Parathyroid adenoma (tissue), 2 donors: ENCODE results near the gene NOP14.

ENCODE experiments used
- H2AFZ ChIP-seq: fragments of 300-600 bp; sonication (generic); one replicate; pipeline ENCODE4 v1.7.0; 2017; ENCODE audit warnings: antibody characterized with exemption, mild to moderate bottlenecking
- H3K27ac ChIP-seq: fragments of 300-600 bp; sonication (generic); one replicate; pipeline ENCODE4 v1.7.0; 2017
- H3K27me3 ChIP-seq: fragments of 300-600 bp; sonication (generic); one replicate; pipeline ENCODE4 v1.7.0; 2017; ENCODE audit warnings: low read length; ENCODE audit not compliant: control insufficient read depth, insufficient read depth
- H3K36me3 ChIP-seq: fragments of 300-600 bp; sonication (generic); one replicate; pipeline ENCODE4 v1.7.0; 2017; ENCODE audit warnings: low read length; ENCODE audit not compliant: control insufficient read depth, insufficient read depth
- H3K4me1 ChIP-seq: fragments of 300-600 bp; sonication (generic); one replicate; pipeline ENCODE4 v1.7.0; 2017; ENCODE audit warnings: control low read depth
- H3K4me2 ChIP-seq: fragments of 300-600 bp; sonication (generic); one replicate; pipeline ENCODE4 v1.7.0; 2017; ENCODE audit warnings: low read length
- H3K4me3 ChIP-seq: fragments of 300-600 bp; sonication (generic); one replicate; pipeline ENCODE4 v1.7.0; 2017; ENCODE audit warnings: low read depth, low read length
- H3K79me2 ChIP-seq: fragments of 300-600 bp; sonication (generic); one replicate; pipeline ENCODE4 v1.7.0; 2017; ENCODE audit warnings: control low read depth
- H3K9ac ChIP-seq: fragments of 300-600 bp; sonication (generic); one replicate; pipeline ENCODE4 v1.7.0; 2017; ENCODE audit warnings: mild to moderate bottlenecking
- H3K9me3 ChIP-seq: fragments of 300-600 bp; sonication (generic); one replicate; pipeline ENCODE4 v1.7.0; 2017; ENCODE audit warnings: low read length; ENCODE audit not compliant: control insufficient read depth
- CTCF ChIP-seq: fragments of 300-600 bp; sonication (generic); IDR thresholded peaks from one replicate; pipeline ENCODE4 v1.7.0; 2017; ENCODE audit warnings: antibody characterized with exemption, mild to moderate bottlenecking
- donor health status: primary hyperparathyroidism.

The NOP14 gene

DNA sequence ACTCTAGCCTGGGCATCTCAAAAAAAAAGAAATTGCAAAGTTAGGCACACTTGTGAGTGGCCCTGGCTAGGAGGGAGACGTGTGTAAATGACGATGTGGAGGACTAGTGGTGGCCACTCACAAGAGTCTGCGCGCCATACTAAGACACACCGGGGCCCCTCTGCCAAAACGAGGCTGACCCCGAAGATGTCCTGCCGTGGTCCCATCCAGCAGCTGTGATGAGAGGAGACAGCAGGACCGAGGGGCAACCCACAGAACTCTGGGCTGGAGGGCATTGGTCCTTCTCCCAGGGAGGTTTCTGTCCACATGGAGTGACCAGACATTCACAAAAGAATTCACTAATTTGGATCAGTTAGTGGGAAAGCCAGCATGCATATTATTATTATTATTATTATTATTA is 47.4 kb downstream of the NOP14 start:
- Histone ChIP-seq H3K36me3 (no peaks in the 10 kb centered on the region), H3K9me3 (no peaks in the 10 kb centered on the region), H3K4me3 (no peak overlapping the region), H3K4me2 (no peak overlapping the region), H3K79me2 (peaks cover 8% of the 10 kb centered on the region), H3K4me1 (no peaks in the 10 kb centered on the region), H3K27ac (no peak overlapping the region), H3K9ac (no peak overlapping the region), H3K27me3 (no peaks in the 10 kb centered on the region), H2AFZ (no peak overlapping the region)
- no peak for TF ChIP-seq CTCF

DNA sequence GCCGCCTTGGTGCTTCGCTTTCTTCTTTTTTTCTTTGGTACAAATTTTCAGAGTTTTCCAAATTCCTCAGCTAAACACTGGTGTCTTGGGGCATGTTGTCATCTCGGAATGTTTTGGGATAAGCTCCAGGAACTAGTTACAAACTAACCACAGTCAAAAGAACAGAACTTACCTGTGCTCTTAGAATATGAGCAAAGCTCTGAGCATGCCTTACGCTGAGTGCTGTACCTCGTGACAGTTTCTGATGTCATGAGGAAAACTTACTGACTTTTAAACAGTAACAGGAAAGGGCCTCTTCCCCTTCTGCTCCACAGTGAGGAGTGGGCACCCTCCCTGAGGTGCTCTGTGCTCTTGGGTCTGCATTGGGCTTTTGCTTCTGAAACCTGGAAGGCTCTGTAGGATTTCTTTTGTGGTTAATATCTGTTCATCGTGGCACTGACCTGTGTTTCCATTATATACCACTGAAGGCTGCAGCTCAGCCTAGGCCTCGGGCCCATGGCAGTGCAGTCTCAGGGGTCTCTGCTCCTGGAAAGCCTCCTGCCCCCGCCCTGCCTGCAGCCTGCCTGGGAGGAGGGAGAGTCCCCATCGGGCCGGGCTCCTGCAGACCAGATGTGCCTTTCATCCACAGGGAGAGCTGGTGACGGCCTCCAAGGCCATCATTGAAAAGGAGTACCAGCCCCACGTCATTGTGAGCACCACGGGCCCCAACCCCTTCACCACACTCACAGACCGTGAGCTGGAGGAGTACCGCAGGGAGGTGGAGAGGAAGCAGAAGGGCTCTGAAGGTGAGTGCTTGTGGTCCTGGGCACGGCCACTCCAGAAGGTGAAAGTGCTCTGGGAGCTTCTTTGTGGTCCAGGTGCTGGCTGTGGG is 48.7 kb downstream of the NOP14 start:
- Histone ChIP-seq H3K9me3 (no peaks in the 10 kb centered on the region), H2AFZ (no peak overlapping the region), H3K9ac (no peak overlapping the region), H3K4me3 (no peak overlapping the region), H3K36me3 (no peaks in the 10 kb centered on the region), H3K4me1 (no peaks in the 10 kb centered on the region), H3K27ac (no peak overlapping the region), H3K4me2 (no peak overlapping the region), H3K27me3 (no peaks in the 10 kb centered on the region), H3K79me2 (peaks cover 5% of the 10 kb centered on the region)
- no peak for TF ChIP-seq CTCF

GRCh38 chr4:2913168-2913567 is 50.0 kb downstream of the NOP14 start:
- no peak overlapping the region for H3K4me2 ChIP-seq
- no peaks in the 10 kb centered on the region for H3K4me1 ChIP-seq
- H3K4me3 ChIP-seq, result no peak overlapping the region
- H3K79me2 ChIP-seq, result peaks cover 5% of the 10 kb centered on the region
- H3K27me3 ChIP-seq, result no peaks in the 10 kb centered on the region
- H3K36me3 ChIP-seq, result no peaks in the 10 kb centered on the region
- TF ChIP-seq CTCF, result no peak
- H3K9ac ChIP-seq, result no peak overlapping the region
- H3K9me3 ChIP-seq, result no peaks in the 10 kb centered on the region
- H3K27ac ChIP-seq, result no peak overlapping the region
- no peak overlapping the region for H2AFZ ChIP-seq

DNA sequence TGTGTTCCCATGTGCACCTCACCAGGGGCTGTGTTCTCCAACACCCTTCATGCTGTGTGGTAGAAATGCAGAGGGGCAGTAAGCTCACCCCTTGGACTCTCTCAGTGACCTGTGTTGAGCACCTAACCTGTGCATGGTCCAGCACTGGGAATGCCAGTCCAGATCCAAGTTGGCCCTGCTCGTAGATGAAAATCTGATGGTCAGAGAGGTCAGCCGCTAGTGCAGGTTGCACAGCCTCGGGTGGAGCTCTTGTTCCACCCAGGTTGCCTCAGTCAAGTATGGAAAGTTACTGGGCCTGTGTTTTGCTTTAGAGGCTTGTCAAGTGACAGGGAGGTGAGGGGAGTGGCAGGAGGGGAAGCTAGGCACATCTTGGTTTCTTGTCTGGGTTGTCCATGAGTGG is 51.3 kb downstream of the NOP14 start:
- Histone ChIP-seq H3K4me2 (no peak overlapping the region), H3K79me2 (peaks cover 5% of the 10 kb centered on the region), H3K9ac (no peak overlapping the region), H3K4me1 (no peaks in the 10 kb centered on the region), H3K9me3 (no peaks in the 10 kb centered on the region), H3K36me3 (no peaks in the 10 kb centered on the region), H3K27me3 (no peaks in the 10 kb centered on the region), H2AFZ (no peak overlapping the region), H3K27ac (no peak overlapping the region), H3K4me3 (no peak overlapping the region)
- no peak for TF ChIP-seq CTCF

GRCh38 chr4:2910409-2910808 is 52.8 kb downstream of the NOP14 start:
- H3K79me2 ChIP-seq, result peaks cover 5% of the 10 kb centered on the region
- H3K4me3 ChIP-seq, result no peak overlapping the region
- no peak overlapping the region for H3K9ac ChIP-seq
- no peak for TF ChIP-seq CTCF
- no peaks in the 10 kb centered on the region for H3K9me3 ChIP-seq
- H3K4me1 ChIP-seq, result no peaks in the 10 kb centered on the region
- no peaks in the 10 kb centered on the region for H3K36me3 ChIP-seq
- H2AFZ ChIP-seq, result no peak overlapping the region
- H3K27ac ChIP-seq, result no peak overlapping the region
- H3K4me2 ChIP-seq, result no peak overlapping the region
- no peaks in the 10 kb centered on the region for H3K27me3 ChIP-seq
